ENCODE results near the gene MSL3B.

Gene MSL3B

DNA sequence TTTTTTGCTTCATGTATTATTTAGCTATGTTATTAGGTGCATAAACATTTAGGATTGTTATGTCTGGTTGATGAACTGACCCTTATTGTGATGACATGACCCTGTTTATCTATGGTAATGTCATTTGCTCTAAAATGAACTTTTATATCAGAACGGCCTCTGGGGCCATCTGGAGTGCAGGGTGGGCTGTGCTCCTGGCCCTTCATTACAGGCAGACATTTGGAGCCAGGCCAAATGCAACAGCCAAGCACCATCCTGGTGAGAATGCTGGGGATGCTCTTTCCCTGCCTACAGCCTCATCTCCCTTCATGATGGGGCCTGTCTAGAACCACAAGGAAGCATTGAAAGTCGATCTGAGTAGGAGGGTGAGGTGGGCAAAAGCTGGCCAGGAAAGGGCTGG is 51.9 kb downstream of the MSL3B start:
- no peak for DNase-seq

DNA sequence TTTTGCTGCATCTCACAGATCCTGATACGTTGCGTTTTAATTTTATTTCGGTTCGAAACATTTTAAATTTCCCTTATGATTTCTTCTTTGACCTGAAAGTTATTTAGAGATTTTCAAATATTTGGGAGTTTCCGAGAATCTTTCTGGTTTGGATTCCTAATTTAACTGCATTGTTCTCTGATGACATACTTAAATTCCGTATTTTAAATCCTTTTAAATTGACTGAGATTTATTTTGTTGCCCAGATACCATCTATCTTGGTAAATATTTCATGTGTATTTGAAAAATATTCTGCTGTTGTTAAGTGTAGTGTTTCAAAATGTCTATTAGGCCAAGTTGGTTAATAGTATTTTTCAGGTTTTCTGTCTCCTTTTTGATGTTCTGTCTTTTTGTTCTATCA is 52.3 kb downstream of the MSL3B start:
- no peak for DNase-seq
